Astrocyte of the spinal cord (primary cell): ENCODE results near the gene MED8.

ENCODE experiments used
- DNase-seq: peaks from one replicate; pipeline ENCODE4 v3.0.0; 2011; ENCODE audit warnings: low read depth, low spot score
- H3K4me3 ChIP-seq: 2 replicates; pipeline ENCODE4 v1.5.1; 2011; ENCODE audit warnings: low read depth, mild to moderate bottlenecking, low read length, moderate library complexity
- CTCF ChIP-seq: IDR thresholded peaks from 2 replicates; pipeline ENCODE4 v1.5.1; 2012; ENCODE audit warnings: low read depth, mild to moderate bottlenecking, low read length, inconsistent platforms
- in situ Hi-C: cut with HindIII; loops from 2 replicates; pipeline ENCODE4 v1.10.0; 2017; ENCODE audit warnings: low sequenced_read_pairs

MED8 gene

GRCh38 chr1:43360616-43361015, 29.0 kb downstream of the MED8 start:
- H3K4me3 ChIP-seq, result peak overlapping the region; percentile 52
- in situ Hi-C loops, result no loop called here
- DNase-seq, result no peak
- no peak for TF ChIP-seq CTCF

- in situ Hi-C loops, result no loop called here
Measured at GRCh38 chr1:43359696-43360095, 29.9 kb downstream of the MED8 start.

GRCh38 chr1:43358746-43359693, 30.6 kb downstream of the MED8 start, which contains the start of gene CDC20:
TSS of gene CDC20 (plus strand) at chr1:43358981. CDS start at chr1:43359216, 235 bp downstream.
- DNase-seq, result peak; percentile 97
- TF ChIP-seq CTCF, result no peak
- H3K4me3 ChIP-seq, result peak within 1 kb of the TSS; percentile 52

More at GRCh38 chr1:43359696-43360095, 29.9 kb downstream of the MED8 start:
- TF ChIP-seq CTCF, result no peak
- DNase-seq, result no peak
- H3K4me3 ChIP-seq, result peak overlapping the region; percentile 52

GRCh38 chr1:43358121-43358745, 31.4 kb downstream of the MED8 start:
- peak overlapping the region; percentile 52 for H3K4me3 ChIP-seq
- peak; percentile 58 for DNase-seq
- TF ChIP-seq CTCF, result peak; percentile 42
- in situ Hi-C loops, result no loop called here

More at GRCh38 chr1:43358746-43359693, 30.6 kb downstream of the MED8 start, which contains the start of gene CDC20:
- in situ Hi-C loops, result no loop called here

- no peak overlapping the region for H3K4me3 ChIP-seq
- no peak for TF ChIP-seq CTCF
- DNase-seq, result no peak
- in situ Hi-C loops, result no loop called here
Measured at GRCh38 chr1:43357251-43357650, 32.3 kb downstream of the MED8 start.

GRCh38 chr1:43354936-43355335, 34.7 kb downstream of the MED8 start:
- H3K4me3 ChIP-seq, result no peak overlapping the region
- no peak for TF ChIP-seq CTCF
- peak; percentile 26 for DNase-seq
- in situ Hi-C loops, result no loop called here
